GM13976 (cell line): Measurements from ENCODE around the gene SLC5A6.

Source experiments
- DNase-seq: peaks from one replicate; pipeline ENCODE4 v3.0.0; 2012; ENCODE audit warnings: low spot score
- CTCF ChIP-seq: IDR thresholded peaks from 2 replicates; pipeline ENCODE4 v1.5.1; 2012; ENCODE audit warnings: borderline replicate concordance, mild to moderate bottlenecking; ENCODE audit not compliant: insufficient read depth; ENCODE audit errors: extremely low read depth, missing control alignments, control extremely low read depth
- in situ Hi-C: fragments of 300-500 bp; cut with MboI; formaldehyde crosslinking; loops from one replicate; pipeline ENCODE4 v1.12.0; 2022; ENCODE audit warnings: low sequenced_read_pairs, mixed read lengths, inconsistent platforms; ENCODE audit not compliant: unreplicated experiment

The SLC5A6 gene

GRCh38 chr2:27237341-27237945, 25.4 kb upstream of the SLC5A6 start:
- DNase-seq, result no peak
- in situ Hi-C loops, result no loop called here
- TF ChIP-seq CTCF, result no peak

- no peak for TF ChIP-seq CTCF
- in situ Hi-C loops, result no loop called here
Measured at GRCh38 chr2:27236626-27237025, 24.6 kb upstream of the SLC5A6 start.

DNA sequence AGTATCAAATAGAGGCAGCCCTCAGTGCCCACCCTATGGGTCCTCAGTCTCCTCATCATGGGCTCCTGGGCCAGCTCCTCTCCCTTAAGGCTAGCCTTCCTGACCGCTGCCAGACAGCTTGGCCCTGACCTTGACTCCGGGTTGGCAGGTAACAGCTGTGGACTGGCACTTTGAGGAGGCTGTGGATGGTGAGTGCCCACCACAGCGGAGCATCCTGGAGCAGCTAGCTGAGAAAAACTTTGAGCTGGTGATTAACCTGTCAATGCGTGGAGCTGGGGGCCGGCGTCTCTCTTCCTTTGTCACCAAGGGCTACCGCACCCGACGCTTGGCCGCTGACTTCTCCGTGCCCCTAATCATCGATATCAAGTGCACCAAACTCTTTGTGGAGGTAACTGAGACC, 24.1 kb upstream of the SLC5A6 start:
- in situ Hi-C loops, result no loop called here
- TF ChIP-seq CTCF, result no peak
- DNase-seq, result no peak

More at GRCh38 chr2:27236626-27237025, 24.6 kb upstream of the SLC5A6 start:
- no peak for DNase-seq

DNA sequence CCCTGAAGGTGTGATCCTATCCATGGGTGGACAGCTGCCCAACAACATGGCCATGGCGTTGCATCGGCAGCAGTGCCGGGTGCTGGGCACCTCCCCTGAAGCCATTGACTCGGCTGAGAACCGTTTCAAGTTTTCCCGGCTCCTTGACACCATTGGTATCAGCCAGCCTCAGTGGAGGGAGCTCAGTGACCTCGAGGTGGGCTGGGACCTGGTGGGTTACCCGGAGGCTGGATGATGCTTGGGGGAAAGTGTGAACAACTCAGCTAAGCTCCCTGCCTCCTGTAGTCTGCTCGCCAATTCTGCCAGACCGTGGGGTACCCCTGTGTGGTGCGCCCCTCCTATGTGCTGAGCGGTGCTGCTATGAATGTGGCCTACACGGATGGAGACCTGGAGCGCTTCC, 21.3 kb upstream of the SLC5A6 start:
- DNase-seq, result no peak
- TF ChIP-seq CTCF, result no peak
- in situ Hi-C loops, result no loop called here

- TF ChIP-seq CTCF, result no peak
- in situ Hi-C loops, result no loop called here
- DNase-seq, result no peak
Measured at GRCh38 chr2:27231921-27232320, 19.9 kb upstream of the SLC5A6 start.

- in situ Hi-C loops, result no loop called here
- no peak for DNase-seq
- no peak for TF ChIP-seq CTCF
Measured at GRCh38 chr2:27227501-27227900, 15.4 kb upstream of the SLC5A6 start.
